HG02943 (cell line): ENCODE measurements around the gene TRIM66.

Experiments used
- ATAC-seq: cut with Tn5 transposase; IDR thresholded peaks from one replicate; pipeline ENCODE4 v1.9.1; 2021; ENCODE audit warnings: mild to moderate bottlenecking, low read depth, moderate library complexity; ENCODE audit not compliant: unreplicated experiment

The TRIM66 gene

DNA sequence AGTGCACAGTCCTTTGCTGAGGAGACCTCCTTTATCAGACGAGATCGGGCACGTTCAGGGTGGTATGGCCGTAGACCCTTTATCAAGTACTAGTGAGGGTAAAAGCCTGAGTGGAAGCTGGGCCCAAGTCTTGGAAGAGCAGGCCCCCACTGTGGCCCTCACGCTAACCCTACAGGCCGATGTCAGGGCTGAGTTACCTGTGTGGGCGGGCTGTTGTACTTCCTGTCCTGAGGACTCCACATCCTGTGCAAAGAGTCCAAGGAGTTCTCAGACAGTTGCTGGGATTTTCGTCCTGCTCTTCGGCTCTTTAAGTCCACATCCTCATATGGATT lies 35.0 kb upstream of the TRIM66 start:
- no peak for ATAC-seq

DNA sequence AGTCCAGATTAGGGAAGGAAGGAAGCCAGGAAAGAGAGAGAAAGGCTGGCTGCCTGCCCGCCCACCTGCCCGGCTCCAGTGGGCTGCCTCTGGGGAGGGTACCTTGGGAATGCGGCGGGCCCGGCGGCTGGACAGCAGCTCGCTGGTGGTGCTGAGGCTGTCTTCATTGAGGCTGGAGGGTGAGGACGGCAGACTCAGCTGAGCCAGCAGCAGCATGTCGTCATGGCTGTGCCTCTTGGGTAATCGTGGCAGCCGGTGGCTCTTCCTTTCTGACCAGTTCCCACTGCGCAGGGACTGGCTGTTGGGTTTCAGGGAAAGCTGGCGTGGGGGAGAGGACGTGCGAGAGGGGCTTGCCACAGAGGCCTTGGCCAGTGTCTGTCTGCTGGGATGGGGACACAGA lies 33.0 kb upstream of the TRIM66 start:
- no peak for ATAC-seq

GRCh38 chr11:8714622-8715225 lies 32.3 kb upstream of the TRIM66 start:
- no peak for ATAC-seq

DNA sequence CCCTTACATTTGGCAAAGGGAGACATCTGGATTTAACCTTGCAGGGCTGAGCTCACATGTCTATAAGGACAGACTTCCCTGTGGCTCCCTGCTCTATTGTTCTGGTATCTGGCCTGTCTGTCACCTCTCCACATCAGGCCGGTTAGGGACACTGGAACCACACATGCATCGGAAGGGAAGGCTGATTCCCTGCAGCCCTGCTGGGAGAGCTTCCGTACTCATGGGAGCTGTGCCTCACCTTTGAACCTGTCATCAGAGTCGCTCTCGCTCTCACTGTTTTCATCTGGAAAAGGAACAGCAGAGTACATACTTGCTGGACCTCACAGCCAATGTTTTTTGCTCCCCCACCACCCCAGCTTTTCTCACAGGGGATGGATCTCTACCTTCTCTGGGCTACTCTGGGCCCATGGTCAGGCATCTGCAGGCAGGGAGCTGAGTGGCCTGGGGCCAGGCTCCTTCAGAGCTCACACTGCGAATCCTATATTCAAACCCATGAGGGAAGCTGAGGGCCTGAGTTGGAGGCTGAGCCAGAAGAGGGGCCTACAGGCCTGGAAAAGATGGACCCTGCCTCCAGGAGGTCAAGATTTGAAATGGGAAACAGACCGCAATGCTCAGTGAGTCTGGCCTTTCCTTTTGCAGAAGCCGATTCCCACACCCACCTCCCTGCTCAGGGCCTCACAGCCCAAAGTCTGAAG lies 31.4 kb upstream of the TRIM66 start:
- no peak for ATAC-seq

GRCh38 chr11:8712506-8712905 lies 30.0 kb upstream of the TRIM66 start:
- ATAC-seq, result no peak

- no peak for ATAC-seq
These were observed 29.5 kb upstream of the TRIM66 start for GRCh38 chr11:8711895-8712442.

GRCh38 chr11:8709777-8710176 lies 27.3 kb upstream of the TRIM66 start:
- no peak for ATAC-seq

GRCh38 chr11:8709002-8709672 lies 26.7 kb upstream of the TRIM66 start:
- ATAC-seq, result no peak

DNA sequence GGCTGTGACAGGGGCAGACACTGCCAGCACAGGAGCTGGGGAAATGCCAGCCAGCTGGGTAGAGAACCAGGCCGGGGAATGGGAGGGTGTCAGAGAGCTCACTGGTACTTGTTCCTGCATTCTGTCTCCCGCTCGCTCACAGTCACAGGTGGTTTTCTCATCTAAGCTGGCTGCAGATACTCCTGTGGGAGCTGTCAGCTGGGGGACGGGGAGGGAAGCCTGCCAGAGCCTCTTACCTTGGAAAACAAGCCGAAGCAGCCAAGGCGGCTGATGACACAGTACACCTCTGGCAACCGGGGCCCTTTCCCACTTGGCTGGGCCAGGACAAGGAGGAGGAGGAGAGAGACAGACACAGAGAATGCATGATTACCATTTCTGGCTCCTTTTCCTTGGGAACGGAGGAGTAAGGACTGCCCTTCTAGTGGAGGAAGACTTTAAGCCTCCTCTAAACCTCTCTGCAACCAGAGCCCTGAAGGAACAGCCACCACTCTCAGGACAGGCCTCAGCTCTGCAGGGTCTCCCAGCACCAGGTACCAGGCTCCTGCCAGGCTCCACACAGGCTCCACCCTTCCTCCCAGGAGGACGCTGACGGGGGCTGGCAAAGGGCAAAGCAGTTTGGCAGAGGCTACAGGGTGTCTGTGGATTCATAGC lies 25.2 kb upstream of the TRIM66 start:
- no peak for ATAC-seq

DNA sequence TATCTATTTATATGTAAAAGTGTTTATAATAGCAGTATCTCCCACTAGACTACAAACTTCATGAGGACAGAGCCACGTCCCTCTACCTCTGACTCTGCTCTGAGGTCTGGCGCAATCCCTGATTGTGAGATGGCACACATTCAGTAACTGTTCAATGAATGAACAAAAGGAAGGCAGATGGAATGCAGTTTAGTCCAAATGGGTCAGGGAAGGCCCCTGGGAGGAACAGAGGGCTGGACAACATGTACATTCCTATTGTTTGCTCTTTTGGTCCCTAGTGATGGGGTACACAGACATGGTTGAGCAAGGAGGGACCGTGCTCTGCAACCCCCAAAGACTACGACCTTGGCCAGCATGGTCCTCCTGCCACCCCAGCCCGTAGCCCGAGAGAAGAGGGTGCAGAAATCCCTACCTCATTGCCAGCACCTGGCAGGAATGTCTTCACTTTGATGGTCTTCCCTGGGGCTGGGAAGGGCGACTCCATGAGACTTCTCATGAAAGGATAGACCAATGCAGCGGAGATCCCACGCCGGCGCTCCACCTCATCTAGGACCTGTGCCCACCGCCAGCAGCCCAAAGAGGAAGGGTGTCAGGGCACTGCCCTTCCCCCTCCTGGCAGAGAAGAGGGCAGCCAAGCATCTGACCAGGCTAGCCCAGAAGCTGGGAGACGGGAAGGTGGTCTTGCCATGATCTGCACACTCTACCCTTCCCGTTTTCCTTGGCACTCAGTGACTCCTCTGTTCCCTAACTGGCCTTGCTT lies 24.4 kb upstream of the TRIM66 start:
- ATAC-seq, result no peak

DNA sequence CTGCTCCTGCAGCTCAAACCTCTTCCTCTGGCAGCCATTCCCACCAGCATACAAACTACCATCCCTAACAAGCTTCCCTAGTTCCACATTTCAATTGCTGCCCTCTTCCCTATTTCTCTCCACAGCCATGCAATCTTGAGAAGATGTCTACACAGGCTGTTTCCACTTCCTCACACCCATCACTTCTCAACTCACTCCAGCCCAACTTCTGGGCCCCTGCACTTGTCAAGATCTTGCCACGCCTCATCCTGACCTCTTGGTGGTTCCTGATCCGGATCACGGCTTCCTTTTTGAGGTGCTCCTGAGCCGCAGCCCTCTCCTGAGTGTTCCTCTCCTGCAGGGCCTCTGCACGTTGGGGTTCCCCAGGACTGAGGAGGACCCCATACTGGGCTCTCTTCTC lies 22.7 kb upstream of the TRIM66 start:
- no peak for ATAC-seq

DNA sequence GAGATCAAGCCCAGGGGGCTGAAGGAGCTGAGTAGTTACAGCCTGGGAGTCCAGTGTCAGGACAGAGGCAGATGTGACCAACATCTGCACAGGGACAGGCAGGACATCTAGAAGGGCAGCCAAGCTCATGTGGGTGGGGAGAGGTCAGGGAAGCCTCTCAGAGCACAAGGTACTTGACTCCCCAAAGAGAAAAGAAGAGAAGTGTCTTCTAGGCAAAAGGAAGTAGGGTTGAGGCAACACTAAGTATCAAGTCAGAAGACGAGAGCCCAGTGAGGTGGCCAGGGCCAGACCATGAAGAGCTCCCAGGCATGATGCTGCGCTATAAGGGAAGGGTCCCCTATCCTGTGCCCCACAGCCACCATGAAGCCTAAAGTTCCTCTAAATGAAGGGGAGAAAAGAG lies 21.7 kb upstream of the TRIM66 start:
- no peak for ATAC-seq

- ATAC-seq, result no peak
These were observed 20.1 kb upstream of the TRIM66 start for GRCh38 chr11:8702598-8702915.

DNA sequence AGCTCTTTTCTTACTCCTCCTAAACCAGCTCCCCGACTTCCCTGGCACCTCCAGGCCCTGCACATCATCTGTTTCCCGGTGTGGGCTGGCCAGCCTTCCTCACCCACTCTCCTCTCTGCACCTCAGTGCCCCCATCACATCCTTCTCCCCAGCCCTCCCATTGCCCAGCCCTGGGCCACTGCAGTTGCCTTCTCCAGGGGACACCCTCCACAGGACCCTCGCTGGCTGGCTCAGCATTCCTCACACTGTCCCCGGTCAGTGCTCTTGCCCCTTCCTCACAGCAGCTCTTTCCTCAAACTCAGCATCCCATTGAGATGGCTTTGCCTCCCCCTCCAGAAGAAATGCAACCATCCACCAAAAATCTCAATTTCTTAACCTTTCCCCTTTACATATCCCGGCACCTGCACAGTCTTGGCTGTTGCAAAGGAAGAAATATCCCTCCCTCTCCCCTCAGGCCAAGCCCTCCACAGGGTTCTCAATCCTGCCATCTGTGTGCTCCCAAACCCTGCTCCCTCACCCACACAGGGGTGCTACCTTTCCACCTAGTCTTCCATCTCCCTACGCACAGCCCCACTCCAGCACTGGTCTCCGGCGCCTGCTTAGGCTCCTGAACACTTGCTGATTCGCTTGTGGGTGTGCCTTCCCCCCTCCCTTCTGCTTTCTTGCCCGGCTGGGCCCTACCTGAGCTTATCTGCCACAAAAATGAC lies 19.6 kb upstream of the TRIM66 start:
- ATAC-seq, result no peak

DNA sequence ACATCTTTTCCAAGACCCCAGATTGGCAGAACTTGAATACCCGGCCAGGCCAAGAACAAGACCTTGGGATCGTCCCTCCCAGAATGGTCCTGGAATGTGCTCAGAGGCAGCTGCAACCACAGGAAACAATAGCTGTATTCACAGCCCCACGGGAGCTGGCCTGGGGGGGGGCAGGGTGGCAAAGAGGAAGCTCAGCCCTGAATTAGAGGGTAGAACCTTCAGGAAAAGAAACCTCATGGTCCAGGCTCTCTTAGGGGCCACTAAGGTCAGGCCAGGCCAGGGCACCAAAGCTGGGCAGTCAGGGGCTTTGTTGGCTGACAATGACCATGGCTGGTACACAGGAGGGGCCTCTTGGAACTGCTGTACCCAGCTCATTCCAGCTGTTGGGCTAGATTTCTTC lies 17.4 kb upstream of the TRIM66 start:
- ATAC-seq, result no peak

- ATAC-seq, result no peak
These were observed 16.5 kb upstream of the TRIM66 start for GRCh38 chr11:8698917-8699441.

DNA sequence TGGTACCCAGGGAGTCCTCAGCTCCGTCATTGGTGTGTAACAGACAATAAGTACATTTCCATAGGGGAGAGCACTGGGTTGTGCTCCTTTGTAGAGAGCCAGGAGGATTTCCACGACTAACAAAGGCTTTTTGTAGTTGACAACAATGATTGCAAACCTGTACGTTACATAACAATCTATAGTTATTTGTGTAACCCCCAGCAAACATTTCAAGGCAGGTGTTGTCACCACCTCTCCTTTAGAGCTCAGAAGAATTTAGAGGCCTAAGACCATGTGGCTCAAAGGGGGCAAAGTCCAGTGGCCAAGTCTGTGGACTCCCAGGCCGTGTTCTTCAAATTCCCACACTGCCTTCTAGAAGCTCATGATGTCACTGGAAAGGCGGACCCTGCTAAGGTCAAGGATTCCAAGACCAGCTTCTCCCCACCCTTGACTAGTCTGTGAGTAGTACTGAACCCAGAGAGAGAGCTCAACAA lies 15.9 kb upstream of the TRIM66 start:
- ATAC-seq, result no peak

- no peak for ATAC-seq
These were observed 14.6 kb upstream of the TRIM66 start for GRCh38 chr11:8697054-8697453.

DNA sequence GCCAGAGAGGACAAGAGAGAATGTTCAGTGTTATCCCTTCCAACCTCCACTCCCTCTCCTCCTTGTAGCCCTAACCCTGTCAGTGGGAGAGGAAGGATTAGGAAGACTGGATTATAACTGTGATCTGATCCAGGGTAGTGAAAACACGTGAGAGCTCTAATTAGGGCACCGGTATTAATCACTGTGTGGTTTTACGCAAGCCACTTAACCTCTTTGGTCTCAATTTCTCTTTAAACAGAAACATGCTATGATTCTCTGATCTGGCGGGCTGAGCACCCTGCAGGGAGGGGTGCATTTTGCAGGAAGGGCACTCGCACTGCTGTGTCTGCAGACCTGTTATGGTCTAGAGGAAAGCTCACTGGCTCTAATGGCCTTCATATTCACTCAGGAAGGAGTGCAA lies 11.7 kb upstream of the TRIM66 start:
- ATAC-seq, result no peak

DNA sequence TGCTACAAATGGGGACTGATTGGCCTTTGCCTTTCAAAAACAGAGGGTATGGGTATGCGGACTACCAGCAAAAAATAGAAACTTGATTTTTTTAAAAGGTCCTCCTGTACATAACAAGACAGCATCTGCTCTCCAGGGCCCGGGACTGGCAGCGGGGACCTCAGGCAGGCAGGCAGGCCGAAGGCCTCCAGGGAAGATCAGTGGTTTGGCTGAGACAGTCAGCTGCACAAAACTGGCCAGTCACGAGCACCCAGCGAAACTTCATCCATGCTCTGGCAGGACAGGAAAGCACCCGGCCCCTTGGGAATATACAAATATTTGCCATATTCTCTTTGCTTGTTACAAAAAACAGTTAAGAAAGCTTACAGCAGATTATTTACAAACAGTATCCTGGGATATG lies 11.1 kb upstream of the TRIM66 start:
- ATAC-seq, result no peak
